Endothelial cell of umbilical vein (primary cell): Measurements from ENCODE around the gene KCNG2. TPM values are rescaled to one million over a fixed set of nuclear protein-coding genes. Genes with fewer than 3 reads are reported as not detected.

ENCODE experiments used
- BruUV-seq: library from RNA; stranded (reverse); fragments of 400-500 nt; replicated peaks from 2 replicates; lab custom pipeline; 2021; lab: Mats Ljungman, UMichigan
- CTCF ChIA-PET: fragments of 300-600, 350-600 bp; sonication (Branson Sonifier 250); formaldehyde crosslinking; loops from one replicate; lab custom pipeline; 2021; ENCODE audit warnings: antibody characterized with exemption, inconsistent platforms; lab: Charles Lee
- POLR2A ChIA-PET: fragments of 300-600, 350-600 bp; sonication (Branson Sonifier 250); formaldehyde crosslinking; loops from one replicate; lab custom pipeline; 2021; ENCODE audit warnings: antibody characterized with exemption, inconsistent platforms; lab: Charles Lee
- DNase-seq: peaks from one replicate; pipeline ENCODE4 v3.0.0-alpha.2; 2011; ENCODE audit warnings: low read depth, low spot score
- FAIRE-seq: peaks from 2 replicates; lab custom pipeline; 2011; peaks lifted over from hg19 to GRCh38; lab: Jason Lieb, UNC
- H2AFZ ChIP-seq: 2 replicates; pipeline ENCODE4 v1.6.0; 2012; ENCODE audit warnings: low read depth, low read length, control low read depth, inconsistent platforms
- H3K27ac ChIP-seq: 2 replicates; pipeline ENCODE4 v1.5.1; 2011; ENCODE audit warnings: low read depth, mild to moderate bottlenecking, control low read depth, low read length, moderate library complexity; ENCODE audit not compliant: insufficient read depth
- H3K27me3 ChIP-seq, 2 experiments: 2 replicates each; pipeline versions ENCODE4 v1.6.0 to v1.6.1; 2011; ENCODE audit warnings: low read length in 2 of 2, mixed read lengths in 1 of 2; ENCODE audit not compliant: control insufficient read depth in 2 of 2, insufficient read depth in 2 of 2
- H3K36me3 ChIP-seq, 2 experiments: 2 replicates in 1 of 2; 3 replicates in 1 of 2; pipeline ENCODE4 v1.5.1; 2011; ENCODE audit warnings: low read length in 2 of 2, mild to moderate bottlenecking in 1 of 2, moderate library complexity in 1 of 2; ENCODE audit not compliant: control insufficient read depth in 2 of 2, insufficient read depth in 2 of 2; ENCODE audit errors: extremely low read depth in 1 of 2
- H3K4me1 ChIP-seq: 3 replicates; pipeline ENCODE4 v1.5.1; 2011; ENCODE audit warnings: mild to moderate bottlenecking, low read length; ENCODE audit not compliant: control insufficient read depth, insufficient read depth; ENCODE audit errors: extremely low read depth
- H3K4me2 ChIP-seq: 2 replicates; pipeline ENCODE4 v1.6.1; 2011; ENCODE audit warnings: low read length, control low read depth, mixed read lengths; ENCODE audit not compliant: insufficient read depth
- H3K4me3 ChIP-seq, 3 experiments: fragments of 200-600 bp in 1 of 3; sonication (generic), shearing (Covaris generic) in 1 of 3; replicated peaks in 1 of 3; 2 replicates each; pipeline ENCODE4 v1.5.1; 2011 to 2016; ENCODE audit warnings: control low read depth in 3 of 3, low read length in 3 of 3, mild to moderate bottlenecking in 2 of 3, inconsistent platforms in 1 of 3, low read depth in 1 of 3, moderate library complexity in 1 of 3; ENCODE audit not compliant: insufficient read depth in 1 of 3
- H3K79me2 ChIP-seq: 2 replicates; pipeline ENCODE4 v1.6.0; 2012; ENCODE audit warnings: low read length, inconsistent platforms; ENCODE audit not compliant: control insufficient read depth, insufficient read depth
- H3K9ac ChIP-seq: replicated peaks from 2 replicates; pipeline ENCODE3; 2011; ENCODE audit warnings: low read length, control low read depth; ENCODE audit not compliant: insufficient read depth; ENCODE audit errors: extremely low read depth
- H3K9me1 ChIP-seq: replicated peaks from 3 replicates; pipeline ENCODE4 v1.6.0; 2011; ENCODE audit warnings: mild to moderate bottlenecking, low read length; ENCODE audit not compliant: control insufficient read depth, insufficient read depth; ENCODE audit errors: extremely low read depth
- H3K9me3 ChIP-seq: replicated peaks from 2 replicates; pipeline ENCODE4 v1.5.1; 2012; ENCODE audit warnings: low read length, inconsistent platforms; ENCODE audit not compliant: control insufficient read depth, insufficient read depth
- H4K20me1 ChIP-seq: replicated peaks from 2 replicates; pipeline ENCODE3; 2011; ENCODE audit warnings: mild to moderate bottlenecking, low read length; ENCODE audit not compliant: control insufficient read depth, insufficient read depth; ENCODE audit errors: extremely low read depth
- EZH2 ChIP-seq: IDR thresholded peaks from 2 replicates; pipeline ENCODE4 v1.6.1; 2012; ENCODE audit warnings: borderline replicate concordance, low read depth, mild to moderate bottlenecking, moderate library complexity, low read length, inconsistent platforms; ENCODE audit not compliant: severe bottlenecking
- FOS ChIP-seq: IDR thresholded peaks from 2 replicates; pipeline ENCODE4 v1.6.1; 2011; ENCODE audit warnings: mild to moderate bottlenecking, low read length, moderate library complexity, borderline replicate concordance; ENCODE audit not compliant: insufficient read depth
- GATA2 ChIP-seq: IDR thresholded peaks from 2 replicates; pipeline ENCODE4 v1.7.0; 2011; ENCODE audit warnings: low read depth, mild to moderate bottlenecking, moderate library complexity, mixed read lengths, low read length; ENCODE audit not compliant: insufficient read length, insufficient read depth
- JUN ChIP-seq: IDR thresholded peaks from 2 replicates; pipeline ENCODE4 v1.6.1; 2011; ENCODE audit warnings: borderline replicate concordance, low read depth; ENCODE audit not compliant: insufficient read length, insufficient read depth
- MYC ChIP-seq: IDR thresholded peaks from one replicate; pipeline ENCODE4 v1.6.1; 2011; ENCODE audit warnings: mild to moderate bottlenecking, low read depth, low read length
- POLR2A ChIP-seq: IDR thresholded peaks from 2 replicates; pipeline ENCODE4 v1.6.1; 2012; ENCODE audit warnings: low read depth, mild to moderate bottlenecking, control low read depth, low read length
- POLR2AphosphoS5 ChIP-seq: IDR thresholded peaks from 2 replicates; pipeline ENCODE4 v1.6.1; 2012; ENCODE audit warnings: low read depth, mild to moderate bottlenecking, control low read depth, low read length, moderate library complexity; ENCODE audit not compliant: insufficient read depth
- dilution Hi-C: fragments of 300-500 bp; cut with MboI; formaldehyde crosslinking; loops from one replicate; pipeline ENCODE4 v1.15.0; 2019; ENCODE audit warnings: low sequenced_read_pairs; ENCODE audit not compliant: extremely low pct_ligation_motif_present
- intact Hi-C: fragments of 100-400 bp; cut with micrococcal nuclease; formaldehyde crosslinking; loops from one replicate; pipeline ENCODE4 v1.10.0; 2022
- polyA plus RNA-seq, 4 experiments: library from polyadenylated mRNA; depleted of rRNA in 3 of 4; stranded (reverse) in 3 of 4; unstranded in 1 of 4; fragments of >200 nt; gene quantifications; 2 replicates each; pipeline versions ENCODE4 v1.2.1 to v1.2.3, GENCODE V29; 2011 to 2012; ENCODE audit warnings: missing spikeins in 1 of 4
- total RNA-seq: library from RNA; stranded (reverse); gene quantifications from 2 replicates; pipeline ENCODE4 v1.2.3, GENCODE V29; 2021
- TF ChIP-seq, protein P1 (sequence below): IDR thresholded peaks from 2 replicates; pipeline ENCODE4 v1.6.1; 2011; ENCODE audit not compliant: insufficient read depth, insufficient read length
- TF ChIP-seq, protein P2 (sequence below), 2 donors: IDR thresholded peaks; 1 replicate in 1 of 2; 2 replicates in 1 of 2; pipeline ENCODE4 v1.5.1; 2011; ENCODE audit warnings: low read length in 2 of 2, mild to moderate bottlenecking in 2 of 2, moderate library complexity in 2 of 2, control low read depth in 1 of 2, inconsistent platforms in 1 of 2, low read depth in 1 of 2; ENCODE audit not compliant: insufficient read depth in 1 of 2; ENCODE audit errors: extremely low read depth in 1 of 2

The KCNG2 gene
- total and polyA plus RNA-seq, 2 donors (not counting 3 experiments of a cell fraction or from before 2014, with no cell fraction given) = not detected

DNA sequence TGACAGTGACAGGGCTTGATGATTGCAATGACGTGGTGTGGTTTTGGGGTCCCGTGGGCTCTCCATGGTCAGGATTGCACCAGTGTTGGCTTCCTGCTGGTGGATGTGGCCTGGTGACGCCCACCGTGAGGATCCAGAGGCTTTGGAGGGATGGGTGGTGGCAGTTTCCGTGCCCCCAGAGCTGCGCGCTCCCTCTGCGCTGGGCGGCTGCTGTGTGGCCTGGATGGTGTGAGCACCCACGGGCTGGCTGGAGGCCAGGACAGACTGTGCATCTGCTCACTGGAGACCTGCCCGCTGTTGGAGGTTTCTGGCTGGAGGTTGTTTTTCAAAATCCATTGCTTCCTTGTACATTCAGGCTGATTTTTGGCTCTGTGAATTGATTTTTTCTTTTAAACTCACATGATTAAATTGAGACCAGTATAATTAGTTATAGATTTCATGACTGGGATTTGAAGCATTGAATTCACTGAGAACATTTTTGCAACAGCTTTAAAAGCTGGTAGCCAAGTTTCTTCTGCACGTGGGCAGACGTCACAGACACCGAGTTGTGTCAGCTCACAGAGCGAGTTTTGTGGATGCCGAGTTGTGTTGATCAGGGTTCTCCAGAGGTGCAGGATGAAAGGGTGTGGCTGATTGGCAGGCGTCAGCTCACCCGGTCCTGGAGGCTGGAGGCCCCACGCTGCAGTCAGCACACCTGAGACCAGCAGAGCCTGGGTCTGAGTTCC is 72.7 kb downstream of the KCNG2 start:
- dilution Hi-C loops (no loop called here), intact Hi-C loops (no loop called here)
- H2AFZ ChIP-seq = no peak overlapping the region
- no peaks in the 10 kb centered on the region for H4K20me1 ChIP-seq
- no peak overlapping the region for H3K4me3 ChIP-seq
- no peaks in the 10 kb centered on the region for H3K9me1 ChIP-seq
- no peaks in the 10 kb centered on the region for H3K36me3 ChIP-seq
- H3K79me2 ChIP-seq = no peaks in the 10 kb centered on the region
- no TSS peak for BruUV-seq
- no peaks in the 10 kb centered on the region for H3K9me3 ChIP-seq
- H3K4me1 ChIP-seq = no peaks in the 10 kb centered on the region
- H3K27me3 ChIP-seq = no peaks in the 10 kb centered on the region
- FAIRE-seq (no peak), DNase-seq (no peak)
- no peak for TF ChIP-seq EZH2
- no peak for TF ChIP-seq JUN
- TF ChIP-seq, protein P1, sequence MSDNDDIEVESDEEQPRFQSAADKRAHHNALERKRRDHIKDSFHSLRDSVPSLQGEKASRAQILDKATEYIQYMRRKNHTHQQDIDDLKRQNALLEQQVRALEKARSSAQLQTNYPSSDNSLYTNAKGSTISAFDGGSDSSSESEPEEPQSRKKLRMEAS = no peak
- no peak for TF ChIP-seq MYC
- no peak for TF ChIP-seq FOS
- TF ChIP-seq POLR2AphosphoS5 = no peak
- TF ChIP-seq GATA2 = no peak
- TF ChIP-seq, protein P2, sequence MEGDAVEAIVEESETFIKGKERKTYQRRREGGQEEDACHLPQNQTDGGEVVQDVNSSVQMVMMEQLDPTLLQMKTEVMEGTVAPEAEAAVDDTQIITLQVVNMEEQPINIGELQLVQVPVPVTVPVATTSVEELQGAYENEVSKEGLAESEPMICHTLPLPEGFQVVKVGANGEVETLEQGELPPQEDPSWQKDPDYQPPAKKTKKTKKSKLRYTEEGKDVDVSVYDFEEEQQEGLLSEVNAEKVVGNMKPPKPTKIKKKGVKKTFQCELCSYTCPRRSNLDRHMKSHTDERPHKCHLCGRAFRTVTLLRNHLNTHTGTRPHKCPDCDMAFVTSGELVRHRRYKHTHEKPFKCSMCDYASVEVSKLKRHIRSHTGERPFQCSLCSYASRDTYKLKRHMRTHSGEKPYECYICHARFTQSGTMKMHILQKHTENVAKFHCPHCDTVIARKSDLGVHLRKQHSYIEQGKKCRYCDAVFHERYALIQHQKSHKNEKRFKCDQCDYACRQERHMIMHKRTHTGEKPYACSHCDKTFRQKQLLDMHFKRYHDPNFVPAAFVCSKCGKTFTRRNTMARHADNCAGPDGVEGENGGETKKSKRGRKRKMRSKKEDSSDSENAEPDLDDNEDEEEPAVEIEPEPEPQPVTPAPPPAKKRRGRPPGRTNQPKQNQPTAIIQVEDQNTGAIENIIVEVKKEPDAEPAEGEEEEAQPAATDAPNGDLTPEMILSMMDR (IDR thresholded peaks at IDR 0.05; ENCODE audit: extremely low read depth in 1 of 2, insufficient read depth in 1 of 2, low read depth in 1 of 2, low read length in 2 of 2) = no peak
- TF ChIP-seq POLR2A = no peak
- H3K27ac ChIP-seq = no peak overlapping the region
- ChIA-PET CTCF (no interaction called here), POLR2A (no interaction called here)
- H3K4me2 ChIP-seq = no peak overlapping the region
- no peak overlapping the region for H3K9ac ChIP-seq
